Measurements from ENCODE around the gene MAP4K4. TPM values are rescaled to one million over a fixed set of nuclear protein-coding genes. Genes with fewer than 3 reads are reported as not detected.

The MAP4K4 gene
- total RNA-seq, 2 experiments from 2014 or later, result 67.2 to 181 TPM

DNA sequence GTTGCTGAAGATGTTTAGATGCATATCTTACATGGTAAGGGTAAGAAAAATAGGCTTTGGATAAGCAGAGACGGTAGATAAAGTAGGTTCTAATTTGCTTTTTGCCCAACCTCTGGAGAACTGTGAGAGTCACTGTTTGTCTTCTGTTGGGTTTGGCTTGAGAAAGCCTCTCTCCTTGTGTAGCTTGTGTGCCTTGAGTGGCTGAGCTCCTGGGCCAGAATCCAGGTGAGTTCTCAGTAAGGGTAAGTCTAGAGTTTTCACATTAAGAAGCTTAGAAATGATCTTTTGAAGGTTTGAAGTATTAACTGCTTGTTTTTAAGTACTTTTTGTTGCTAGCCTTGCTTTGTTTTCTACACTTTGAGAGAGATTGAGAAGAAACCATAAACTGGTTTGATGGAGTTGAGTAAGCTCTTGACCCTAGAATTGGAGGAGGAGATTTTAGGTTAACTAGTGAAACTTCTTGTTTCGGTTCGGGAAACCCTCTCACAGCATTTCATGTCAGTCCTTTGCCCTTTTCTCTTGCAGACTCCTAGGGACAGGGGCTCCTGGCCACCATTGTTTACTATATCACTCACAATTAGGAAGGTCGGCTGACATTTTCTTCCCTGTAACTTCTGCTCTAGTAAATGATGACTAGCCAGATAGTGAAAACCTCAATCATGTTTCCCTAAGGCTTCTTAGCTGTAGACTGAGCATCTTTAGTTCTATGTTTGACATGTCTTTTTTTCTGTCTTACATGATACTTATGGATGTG is 26.0 kb downstream of the MAP4K4 start:
- BruUV-seq (replicated peaks), result no TSS peak
- no peak for DNase-seq (ENCODE audit: low spot score)
- CTCF ChIA-PET (ENCODE audit: unreplicated experiment), result no interaction called here
- peaks cover 78% of the 10 kb centered on the region for H3K4me1 ChIP-seq (ENCODE audit: insufficient read depth, low read length, poor library complexity, severe bottlenecking)
- no peaks in the 10 kb centered on the region for H3K9me2 ChIP-seq (ENCODE audit: insufficient read depth, low read length)
- H3K79me2 ChIP-seq (ENCODE audit: insufficient read depth, low read depth, low read length), result peaks cover 100% of the 10 kb centered on the region
- TF ChIP-seq EZH2phosphoT487 (IDR thresholded peaks at IDR 0.05; ENCODE audit: borderline replicate concordance, low read depth, low read length), result no peak
- TF ChIP-seq, protein P1, sequence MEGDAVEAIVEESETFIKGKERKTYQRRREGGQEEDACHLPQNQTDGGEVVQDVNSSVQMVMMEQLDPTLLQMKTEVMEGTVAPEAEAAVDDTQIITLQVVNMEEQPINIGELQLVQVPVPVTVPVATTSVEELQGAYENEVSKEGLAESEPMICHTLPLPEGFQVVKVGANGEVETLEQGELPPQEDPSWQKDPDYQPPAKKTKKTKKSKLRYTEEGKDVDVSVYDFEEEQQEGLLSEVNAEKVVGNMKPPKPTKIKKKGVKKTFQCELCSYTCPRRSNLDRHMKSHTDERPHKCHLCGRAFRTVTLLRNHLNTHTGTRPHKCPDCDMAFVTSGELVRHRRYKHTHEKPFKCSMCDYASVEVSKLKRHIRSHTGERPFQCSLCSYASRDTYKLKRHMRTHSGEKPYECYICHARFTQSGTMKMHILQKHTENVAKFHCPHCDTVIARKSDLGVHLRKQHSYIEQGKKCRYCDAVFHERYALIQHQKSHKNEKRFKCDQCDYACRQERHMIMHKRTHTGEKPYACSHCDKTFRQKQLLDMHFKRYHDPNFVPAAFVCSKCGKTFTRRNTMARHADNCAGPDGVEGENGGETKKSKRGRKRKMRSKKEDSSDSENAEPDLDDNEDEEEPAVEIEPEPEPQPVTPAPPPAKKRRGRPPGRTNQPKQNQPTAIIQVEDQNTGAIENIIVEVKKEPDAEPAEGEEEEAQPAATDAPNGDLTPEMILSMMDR (conservative IDR thresholded peaks at IDR 0.05; ENCODE audit: low read length), result no peak
- peaks cover 23% of the 10 kb centered on the region; the same call in 1 of the 2 replicates for H3K9me3 ChIP-seq (ENCODE audit: low read length)
- POLR2A ChIA-PET, result interaction anchor here (0.8 to 1.0 kb wide), 3 partner anchors 8 to 21 kb away, joined by 3 to 4 read pairs (median 3); no protein-coding TSS in a partner anchor
- H4K20me1 ChIP-seq (ENCODE audit: insufficient read depth, low read length), result peaks cover 9% of the 10 kb centered on the region; the same call in 1 of the 2 replicates
- intact Hi-C loops (cut with micrococcal nuclease; ENCODE audit: unreplicated experiment), result no loop called here
- H3K4me2 ChIP-seq (ENCODE audit: low read length), result 0 out of 2 replicates have a peak overlapping the region, but pooled peaks have one; percentile 9
- H2AFZ ChIP-seq (ENCODE audit: low read length), result no peak overlapping the region
- H3K27ac ChIP-seq (ENCODE audit: low read depth, low read length, poor library complexity, severe bottlenecking), result peak overlapping the region; percentile 7
- H3K36me3 ChIP-seq (ENCODE audit: insufficient read depth, low read length), result peaks cover 59% of the 10 kb centered on the region
- no peak overlapping the region for H3K4me3 ChIP-seq (ENCODE audit: low read depth, low read length, poor library complexity, severe bottlenecking)

DNA sequence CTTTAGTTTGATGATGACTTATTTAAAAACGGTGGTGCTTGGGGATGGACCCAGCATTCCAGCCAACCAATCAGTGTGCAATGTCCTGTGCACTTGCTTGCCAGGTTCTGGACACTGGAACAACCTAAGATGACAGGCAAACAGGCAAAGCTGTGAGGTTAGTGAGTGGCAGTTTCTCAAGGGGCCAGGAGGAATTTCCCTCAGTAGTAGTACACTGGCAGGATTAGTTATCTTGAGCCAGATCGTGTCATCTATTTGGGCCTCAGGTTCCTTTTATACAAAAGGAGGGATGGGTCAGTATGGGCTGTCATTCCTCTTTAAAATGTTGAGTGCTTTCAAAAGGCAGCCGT is 26.6 kb downstream of the MAP4K4 start:
- peaks cover 100% of the 10 kb centered on the region for H3K79me2 ChIP-seq (ENCODE audit: insufficient read depth, low read depth, low read length)
- no peak overlapping the region for H3K27ac ChIP-seq (ENCODE audit: low read depth, low read length, poor library complexity, severe bottlenecking)
- ChIA-PET POLR2A (interaction anchor here (0.8 kb wide), 1 partner anchor 14 kb away, joined by 3 read pairs; no protein-coding TSS in a partner anchor), CTCF (ENCODE audit: unreplicated experiment) (interaction anchor here (0.7 kb wide), 1 partner anchor 28 kb away, joined by 3 read pairs; no protein-coding TSS in a partner anchor)
- no peak for DNase-seq (ENCODE audit: low spot score)
- peak overlapping the region; percentile 9; the same call in 1 of the 2 replicates for H3K4me2 ChIP-seq (ENCODE audit: low read length)
- H4K20me1 ChIP-seq (ENCODE audit: insufficient read depth, low read length), result peaks cover 9% of the 10 kb centered on the region; the same call in 1 of the 2 replicates
- TF ChIP-seq EZH2phosphoT487 (IDR thresholded peaks at IDR 0.05; ENCODE audit: borderline replicate concordance, low read depth, low read length), result no peak
- TF ChIP-seq, protein P1 (conservative IDR thresholded peaks at IDR 0.05; ENCODE audit: low read length), result no peak
- peaks cover 23% of the 10 kb centered on the region; the same call in 1 of the 2 replicates for H3K9me3 ChIP-seq (ENCODE audit: low read length)
- peaks cover 59% of the 10 kb centered on the region for H3K36me3 ChIP-seq (ENCODE audit: insufficient read depth, low read length)
- intact Hi-C loops (cut with micrococcal nuclease; ENCODE audit: unreplicated experiment), result no loop called here
- H2AFZ ChIP-seq (ENCODE audit: low read length), result no peak overlapping the region
- no peaks in the 10 kb centered on the region for H3K9me2 ChIP-seq (ENCODE audit: insufficient read depth, low read length)
- H3K4me3 ChIP-seq (ENCODE audit: low read depth, low read length, poor library complexity, severe bottlenecking), result no peak overlapping the region
- peaks cover 73% of the 10 kb centered on the region for H3K4me1 ChIP-seq (ENCODE audit: insufficient read depth, low read length, poor library complexity, severe bottlenecking)
- BruUV-seq (replicated peaks), result no TSS peak

DNA sequence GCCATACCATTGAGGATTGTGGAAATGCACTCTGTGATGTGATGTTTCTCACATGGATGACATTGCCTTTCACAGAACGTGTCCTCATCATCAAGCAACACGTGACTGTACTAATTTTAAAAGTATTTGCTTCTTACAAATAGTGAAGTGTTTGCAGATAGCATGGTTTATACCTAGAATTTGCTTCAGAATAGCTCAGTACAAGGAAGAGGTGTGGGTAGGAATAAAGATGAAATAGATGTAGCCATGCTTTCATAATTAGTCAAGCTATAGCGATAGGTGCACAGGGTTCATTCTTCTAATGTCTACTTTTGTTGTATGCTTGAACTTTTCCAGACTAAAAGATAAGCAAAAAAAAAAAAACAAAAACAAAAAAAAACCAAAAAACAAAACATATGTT is 27.5 kb downstream of the MAP4K4 start:
- DNase-seq (ENCODE audit: low spot score), result no peak
- Histone ChIP-seq H3K9me2 (ENCODE audit: insufficient read depth, low read length) (no peaks in the 10 kb centered on the region), H3K4me1 (ENCODE audit: insufficient read depth, low read length, poor library complexity, severe bottlenecking) (peaks cover 63% of the 10 kb centered on the region), H4K20me1 (ENCODE audit: insufficient read depth, low read length) (peaks cover 9% of the 10 kb centered on the region; the same call in 1 of the 2 replicates), H3K36me3 (ENCODE audit: insufficient read depth, low read length) (peaks cover 56% of the 10 kb centered on the region), H3K9me3 (ENCODE audit: low read length) (peaks cover 23% of the 10 kb centered on the region; the same call in 1 of the 2 replicates), H2AFZ (ENCODE audit: low read length) (no peak overlapping the region), H3K27ac (ENCODE audit: low read depth, low read length, poor library complexity, severe bottlenecking) (no peak overlapping the region), H3K4me2 (ENCODE audit: low read length) (0 out of 2 replicates have a peak overlapping the region, but pooled peaks have one; percentile 2), H3K79me2 (ENCODE audit: insufficient read depth, low read depth, low read length) (peaks cover 100% of the 10 kb centered on the region), H3K4me3 (ENCODE audit: low read depth, low read length, poor library complexity, severe bottlenecking) (no peak overlapping the region)
- no TSS peak for BruUV-seq (replicated peaks)
- ChIA-PET CTCF (ENCODE audit: unreplicated experiment) (no interaction called here), POLR2A (interaction anchor here (0.6 to 1.6 kb wide), 3 partner anchors 9 to 24 kb away, joined by 3 to 8 read pairs (median 3); no protein-coding TSS in a partner anchor)
- TF ChIP-seq EZH2phosphoT487 (IDR thresholded peaks at IDR 0.05; ENCODE audit: borderline replicate concordance, low read depth, low read length), result no peak
- TF ChIP-seq, protein P1 (conservative IDR thresholded peaks at IDR 0.05; ENCODE audit: low read length), result no peak
- intact Hi-C loops (cut with micrococcal nuclease; ENCODE audit: unreplicated experiment), result no loop called here
